ENCODE measurements around the gene PKNOX2.

The PKNOX2 gene

DNA sequence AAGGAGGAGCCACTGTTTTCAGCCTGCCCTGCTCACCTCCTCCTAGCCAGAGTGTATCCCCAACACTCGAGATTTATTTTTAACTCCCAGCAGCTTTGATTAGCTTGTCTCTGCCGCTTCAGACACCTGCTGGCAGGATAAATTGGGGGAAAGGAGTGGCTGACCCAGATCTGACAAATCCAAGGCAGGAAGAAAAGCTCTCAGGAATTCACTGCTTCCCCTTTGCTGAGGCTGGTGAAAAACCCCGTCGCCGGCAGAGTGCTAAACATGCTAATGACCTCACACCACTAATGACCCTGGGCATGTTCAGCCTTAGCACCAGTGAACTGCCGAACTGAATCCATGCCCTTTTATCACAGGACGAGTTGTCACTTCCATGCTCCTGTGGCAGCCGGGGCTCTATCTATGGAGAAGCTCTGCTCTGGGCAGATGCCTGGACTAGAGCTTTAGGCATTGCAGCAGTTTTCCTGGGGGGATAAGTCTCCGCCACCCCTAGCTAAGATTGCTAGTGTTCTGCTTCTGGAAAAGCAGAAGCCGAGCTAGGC lies 279.3 kb downstream of the PKNOX2 start:
- H3K4me1 Mint-ChIP-seq: no peaks in the 10 kb centered on the region
- H3K9me3 Mint-ChIP-seq: no peaks in the 10 kb centered on the region
- CTCF ChIA-PET: interaction anchor here (0.8 to 1.2 kb wide), 3 partner anchors 10 to 37 kb away, joined by 3 to 6 read pairs (median 3); no protein-coding TSS in a partner anchor
- H3K27ac Mint-ChIP-seq: no peak overlapping the region
- no peak for DNase-seq
- no peak overlapping the region for H3K4me3 Mint-ChIP-seq
- peaks cover 46% of the 10 kb centered on the region for H3K27me3 Mint-ChIP-seq
- H3K36me3 Mint-ChIP-seq: no peaks in the 10 kb centered on the region

DNA sequence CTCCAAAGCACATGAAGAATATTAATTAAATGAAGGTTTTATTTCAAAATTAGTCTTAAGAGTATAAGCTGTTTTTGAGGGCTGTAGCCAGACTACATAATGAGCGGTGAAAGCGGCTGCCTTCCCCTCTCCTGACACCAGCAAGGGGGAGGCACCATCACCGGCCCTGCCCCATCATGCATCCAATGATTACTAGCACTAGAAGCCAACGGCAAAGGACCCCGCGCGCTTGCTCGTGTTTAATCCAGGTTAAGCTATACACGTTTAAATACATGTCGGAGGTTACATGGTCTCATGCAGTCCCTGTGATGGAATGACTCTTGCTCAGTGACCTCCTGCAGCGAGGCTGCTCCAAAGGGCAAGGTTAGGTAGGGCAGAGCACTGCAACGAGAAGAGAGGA lies 281.2 kb downstream of the PKNOX2 start:
- Mint-ChIP-seq H3K4me3 (no peak overlapping the region), H3K9me3 (no peaks in the 10 kb centered on the region), H3K27ac (no peak overlapping the region), H3K4me1 (no peaks in the 10 kb centered on the region), H3K27me3 (peaks cover 31% of the 10 kb centered on the region), H3K36me3 (no peaks in the 10 kb centered on the region)
- no peak for DNase-seq
- CTCF ChIA-PET: no interaction called here

DNA sequence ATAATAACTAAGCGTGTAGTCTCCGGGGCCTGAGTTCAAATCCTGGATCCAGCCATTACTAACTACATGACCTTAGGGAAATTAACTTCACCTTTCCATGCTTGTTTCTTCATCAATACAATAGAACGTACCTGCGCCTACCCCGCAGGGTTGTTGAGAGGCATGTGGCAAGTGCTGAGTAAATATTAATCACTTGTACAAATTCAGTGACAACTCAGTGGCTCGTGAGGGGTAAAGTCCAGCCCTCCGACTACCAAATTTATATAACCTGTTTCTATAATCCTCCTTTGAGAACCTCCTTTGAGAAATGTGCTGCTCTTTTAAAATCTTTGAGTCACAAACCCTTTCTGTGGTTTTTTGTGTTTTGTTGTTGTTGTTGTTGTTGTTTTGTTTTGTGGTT lies 281.7 kb downstream of the PKNOX2 start:
- DNase-seq: no peak
- Mint-ChIP-seq H3K27ac (no peak overlapping the region), H3K4me1 (no peaks in the 10 kb centered on the region), H3K4me3 (no peak overlapping the region), H3K36me3 (no peaks in the 10 kb centered on the region), H3K9me3 (no peaks in the 10 kb centered on the region), H3K27me3 (peaks cover 25% of the 10 kb centered on the region)
- CTCF ChIA-PET: no interaction called here

DNA sequence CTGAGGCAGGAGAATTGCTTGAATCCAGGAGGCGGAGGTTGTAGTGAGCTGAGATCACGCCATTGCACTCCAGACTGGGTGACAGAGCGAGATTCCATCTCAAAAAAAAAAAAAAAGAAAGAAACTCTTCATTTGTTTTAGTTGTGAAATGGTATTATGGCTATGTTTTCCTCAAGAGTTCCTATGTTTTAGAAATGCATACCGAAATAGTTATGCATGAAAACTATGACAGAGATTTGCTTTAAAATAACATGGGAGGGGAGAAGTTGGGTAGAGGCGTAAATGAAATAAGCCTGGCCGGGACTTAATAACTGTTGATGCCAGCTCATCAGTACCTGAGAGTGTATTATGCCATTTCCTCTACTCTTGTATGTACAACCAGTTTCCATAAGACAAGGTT lies 283.2 kb downstream of the PKNOX2 start:
- H3K4me1 Mint-ChIP-seq: no peaks in the 10 kb centered on the region
- CTCF ChIA-PET: interaction anchor here (0.9 kb wide), 1 partner anchor 13 kb away, joined by 3 read pairs; no protein-coding TSS in a partner anchor

DNA sequence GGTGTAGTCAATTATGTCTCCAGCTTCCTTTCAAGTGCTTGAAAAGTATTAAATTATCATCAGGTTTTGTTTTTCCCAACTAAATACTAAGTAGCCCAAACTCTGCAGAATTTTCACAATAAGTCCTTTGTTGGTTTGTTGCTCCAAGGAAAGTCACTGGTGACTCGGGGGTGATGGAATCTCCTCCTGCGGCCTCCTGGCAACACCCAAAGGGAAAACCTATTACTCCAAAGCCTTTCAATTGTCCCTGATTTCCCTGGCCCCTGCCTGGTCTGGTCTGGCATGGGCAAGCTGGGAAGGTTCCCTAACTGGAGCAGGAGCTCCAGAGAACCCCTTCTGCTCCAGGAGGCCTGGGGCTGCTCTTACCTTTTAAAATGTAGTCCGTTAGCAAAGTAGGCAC lies 283.6 kb downstream of the PKNOX2 start:
- CTCF ChIA-PET: interaction anchor here (0.9 kb wide), 1 partner anchor 13 kb away, joined by 3 read pairs; no protein-coding TSS in a partner anchor
- no peak for DNase-seq
- no peak overlapping the region for H3K4me3 Mint-ChIP-seq
- H3K27me3 Mint-ChIP-seq: peaks cover 19% of the 10 kb centered on the region
- no peak overlapping the region for H3K27ac Mint-ChIP-seq
- H3K4me1 Mint-ChIP-seq: no peaks in the 10 kb centered on the region
- H3K36me3 Mint-ChIP-seq: no peaks in the 10 kb centered on the region
- H3K9me3 Mint-ChIP-seq: no peaks in the 10 kb centered on the region

More for the DNA sequence above, 283.2 kb downstream of the PKNOX2 start:
- no peaks in the 10 kb centered on the region for H3K9me3 Mint-ChIP-seq
- no peaks in the 10 kb centered on the region for H3K36me3 Mint-ChIP-seq
- H3K27ac Mint-ChIP-seq: no peak overlapping the region
- no peak for DNase-seq
- no peak overlapping the region for H3K4me3 Mint-ChIP-seq
- peaks cover 19% of the 10 kb centered on the region for H3K27me3 Mint-ChIP-seq

DNA sequence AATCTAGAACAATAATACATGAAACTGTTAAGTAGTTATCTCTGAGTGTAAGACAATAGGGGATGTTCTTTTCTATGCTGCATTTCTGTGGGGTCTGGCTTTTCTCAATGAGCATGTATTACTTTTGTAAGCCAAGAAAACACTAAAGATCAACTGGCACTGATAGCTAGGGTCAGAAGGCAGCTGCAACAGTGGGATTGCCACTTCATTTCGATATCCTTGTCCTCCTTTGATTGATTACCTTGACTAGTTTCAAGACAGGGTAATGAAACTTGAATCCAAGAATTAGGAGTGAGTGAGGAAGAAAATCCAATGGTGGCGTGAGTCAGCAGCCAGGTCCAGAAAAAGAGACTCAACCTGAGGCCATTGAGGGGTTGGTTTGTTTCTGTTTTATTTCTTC lies 285.0 kb downstream of the PKNOX2 start:
- CTCF ChIA-PET: no interaction called here
- no peaks in the 10 kb centered on the region for H3K36me3 Mint-ChIP-seq

DNA sequence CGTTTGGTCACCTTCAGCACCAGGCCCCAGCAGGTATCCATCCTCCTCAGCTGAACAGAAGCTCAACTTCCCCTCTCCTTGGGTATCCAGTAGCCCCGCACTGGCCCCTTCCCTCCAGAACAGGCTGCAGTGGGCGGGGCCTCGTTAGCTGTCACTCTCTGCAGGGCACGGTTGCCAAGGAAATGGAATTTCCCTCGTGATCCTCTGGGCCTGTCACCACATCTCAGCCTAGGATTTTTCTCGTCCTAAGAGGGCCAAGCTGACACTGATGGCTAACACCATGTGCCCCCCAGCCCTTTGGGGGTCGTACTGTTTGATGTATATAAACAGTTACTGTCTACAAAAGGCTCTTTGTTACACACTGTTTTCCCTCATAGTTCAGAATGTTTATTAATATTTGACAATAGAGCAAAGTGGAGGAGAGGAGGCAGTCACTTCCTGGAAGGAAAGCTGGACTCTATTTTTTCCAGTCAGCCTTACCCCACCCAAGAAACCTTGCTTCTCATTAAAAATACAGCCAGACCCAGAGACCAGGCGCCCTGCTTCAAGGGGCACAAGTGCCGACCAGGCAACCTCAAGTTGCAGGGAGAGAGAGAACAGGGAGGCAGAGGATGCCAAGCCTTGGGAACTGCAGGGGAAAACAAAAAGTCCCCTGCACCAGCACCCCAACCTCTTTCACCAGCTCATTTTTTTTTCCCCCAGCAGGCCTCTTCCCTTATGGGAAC lies 287.0 kb downstream of the PKNOX2 start:
- Mint-ChIP-seq H3K4me3 (no peak overlapping the region), H3K36me3 (no peaks in the 10 kb centered on the region), H3K4me1 (no peaks in the 10 kb centered on the region), H3K9me3 (no peaks in the 10 kb centered on the region), H3K27ac (no peak overlapping the region), H3K27me3 (peaks cover 10% of the 10 kb centered on the region)
- CTCF ChIA-PET: interaction anchor here (1.2 to 3.1 kb wide), 4 partner anchors 10 to 379 kb away, joined by 3 to 14 read pairs (median 9); no protein-coding TSS in a partner anchor
- no peak for DNase-seq

More for the DNA sequence above, 285.0 kb downstream of the PKNOX2 start:
- H3K4me1 Mint-ChIP-seq: no peaks in the 10 kb centered on the region
- H3K9me3 Mint-ChIP-seq: no peaks in the 10 kb centered on the region
- no peak overlapping the region for H3K27ac Mint-ChIP-seq
- no peak overlapping the region for H3K4me3 Mint-ChIP-seq
- peaks cover 9% of the 10 kb centered on the region for H3K27me3 Mint-ChIP-seq
- no peak for DNase-seq

DNA sequence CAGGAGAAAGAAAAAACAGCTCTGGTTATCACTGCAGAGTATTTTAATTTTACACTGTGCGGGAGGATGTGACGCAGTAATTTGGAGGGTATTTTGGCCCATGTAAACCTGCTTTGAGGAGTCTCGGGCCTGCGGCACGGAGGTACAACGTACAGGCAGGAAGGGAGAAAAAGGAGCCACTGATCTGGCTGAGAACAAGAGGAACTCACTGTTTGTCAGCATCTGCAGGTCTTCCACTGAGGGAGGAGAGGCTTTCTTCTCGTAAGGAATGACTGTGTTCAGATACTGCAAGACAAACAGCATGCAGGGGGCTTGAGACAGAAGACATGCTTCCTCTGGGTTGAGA lies 287.5 kb downstream of the PKNOX2 start:
- Mint-ChIP-seq H3K36me3 (no peaks in the 10 kb centered on the region), H3K27ac (no peak overlapping the region), H3K4me1 (no peaks in the 10 kb centered on the region), H3K9me3 (no peaks in the 10 kb centered on the region), H3K27me3 (peaks cover 10% of the 10 kb centered on the region), H3K4me3 (no peak overlapping the region)
- DNase-seq: no peak
- CTCF ChIA-PET: interaction anchor here (1.2 to 3.1 kb wide), 5 partner anchors 9 to 378 kb away, joined by 3 to 14 read pairs (median 8); no protein-coding TSS in a partner anchor

DNA sequence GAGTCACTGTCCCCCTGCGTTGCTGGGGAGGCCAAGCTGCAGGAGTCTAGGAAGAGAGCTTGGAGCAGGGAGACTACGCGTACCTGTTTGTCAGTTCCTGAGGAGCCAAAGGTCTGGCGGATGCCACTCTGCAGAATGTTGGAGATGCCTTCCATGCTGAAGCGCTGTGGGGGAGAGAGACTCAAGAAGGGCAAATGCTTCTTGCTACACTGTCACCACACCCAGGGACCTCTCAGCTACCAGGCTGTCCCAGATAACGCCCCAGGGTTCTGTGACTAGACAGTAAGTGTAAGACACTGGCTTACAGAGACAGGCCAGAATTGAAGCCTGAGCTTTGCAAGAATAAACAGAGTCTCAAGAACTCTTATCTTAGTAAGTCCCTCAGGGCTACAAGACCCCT lies 289.5 kb downstream of the PKNOX2 start:
- H3K27me3 Mint-ChIP-seq: peaks cover 6% of the 10 kb centered on the region
- CTCF ChIA-PET: interaction anchor here (0.5 to 3.1 kb wide), 6 partner anchors 7 to 99 kb away, joined by 3 to 14 read pairs (median 3); no protein-coding TSS in a partner anchor
- H3K4me1 Mint-ChIP-seq: no peaks in the 10 kb centered on the region
- no peak overlapping the region for H3K4me3 Mint-ChIP-seq
- no peak for DNase-seq
- no peaks in the 10 kb centered on the region for H3K9me3 Mint-ChIP-seq
- H3K36me3 Mint-ChIP-seq: no peaks in the 10 kb centered on the region
- H3K27ac Mint-ChIP-seq: no peak overlapping the region

DNA sequence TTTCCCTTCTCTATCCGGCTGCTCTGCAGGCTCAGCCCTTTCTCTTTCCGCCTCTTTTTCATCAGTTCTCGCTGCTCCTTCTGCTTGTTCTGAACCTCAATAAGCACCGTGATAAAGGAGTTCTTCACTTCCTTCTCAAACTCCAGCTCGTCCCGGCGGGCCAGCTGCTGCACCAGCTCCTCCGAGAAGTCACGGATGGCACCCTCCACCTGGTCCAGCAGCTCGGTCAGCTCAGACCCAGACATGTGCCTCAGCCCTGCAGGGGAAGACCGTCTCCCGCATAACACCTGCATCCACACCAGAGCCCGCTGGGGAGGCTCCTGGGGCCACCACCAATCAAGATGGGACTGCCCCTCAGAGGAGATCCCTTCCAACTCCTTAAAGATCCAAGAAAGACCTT lies 291.3 kb downstream of the PKNOX2 start:
- Mint-ChIP-seq H3K27me3 (peaks cover 10% of the 10 kb centered on the region), H3K27ac (no peak overlapping the region), H3K9me3 (no peaks in the 10 kb centered on the region), H3K36me3 (no peaks in the 10 kb centered on the region), H3K4me1 (no peaks in the 10 kb centered on the region), H3K4me3 (no peak overlapping the region)
- no peak for DNase-seq
- CTCF ChIA-PET: no interaction called here

DNA sequence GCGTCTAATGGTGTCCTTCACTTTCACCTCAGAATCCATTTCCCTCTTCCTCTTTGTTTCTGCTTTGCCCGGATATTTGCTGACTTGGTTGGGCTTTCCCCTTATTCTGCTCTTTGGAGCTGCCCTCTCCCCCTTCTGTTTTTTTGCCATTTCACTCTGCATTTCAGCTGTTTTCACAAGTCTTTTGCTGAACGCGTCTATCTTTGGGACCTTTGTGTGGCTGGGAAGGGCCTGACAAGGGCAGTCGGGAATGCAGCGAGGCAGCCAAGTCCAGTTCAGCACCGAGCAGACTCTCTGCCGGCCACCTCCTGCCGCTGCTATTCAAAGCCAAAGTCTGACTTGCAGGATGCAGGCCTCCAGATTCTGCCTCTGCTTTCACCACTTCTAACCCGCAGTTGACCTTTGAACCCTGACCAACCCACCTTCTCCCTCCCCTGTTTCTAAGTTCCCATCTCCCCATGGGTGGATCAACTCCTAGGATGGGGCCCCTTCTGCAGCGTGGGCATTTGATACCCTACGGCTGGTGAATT lies 293.3 kb downstream of the PKNOX2 start:
- CTCF ChIA-PET: no interaction called here
- peaks cover 10% of the 10 kb centered on the region for H3K27me3 Mint-ChIP-seq
- H3K4me3 Mint-ChIP-seq: no peak overlapping the region
- no peak overlapping the region for H3K27ac Mint-ChIP-seq
- no peaks in the 10 kb centered on the region for H3K4me1 Mint-ChIP-seq
- DNase-seq: no peak
- H3K9me3 Mint-ChIP-seq: no peaks in the 10 kb centered on the region
- H3K36me3 Mint-ChIP-seq: no peaks in the 10 kb centered on the region

DNA sequence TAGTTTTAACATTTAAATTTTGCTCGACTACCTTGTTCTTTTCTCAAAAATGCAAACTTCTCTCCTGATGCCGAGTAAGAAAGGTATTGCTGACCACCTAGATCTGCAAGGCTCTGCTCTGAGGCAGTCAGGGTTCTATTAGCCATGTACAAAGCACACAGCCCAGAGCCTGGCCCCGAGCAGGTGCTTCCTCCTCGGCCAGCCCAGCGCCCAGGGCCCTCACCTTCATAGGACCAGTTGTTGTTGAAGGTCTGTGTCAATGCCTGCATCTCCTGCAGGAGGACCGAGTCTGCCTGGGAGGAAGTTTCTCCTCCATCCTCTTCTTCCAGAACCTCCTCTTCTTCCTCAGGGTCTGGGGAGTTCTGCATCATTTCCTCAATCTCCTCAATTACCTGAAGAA lies 295.7 kb downstream of the PKNOX2 start:
- Mint-ChIP-seq H3K27ac (no peak overlapping the region), H3K4me3 (no peak overlapping the region), H3K27me3 (peaks cover 12% of the 10 kb centered on the region), H3K36me3 (no peaks in the 10 kb centered on the region), H3K9me3 (no peaks in the 10 kb centered on the region), H3K4me1 (no peaks in the 10 kb centered on the region)
- DNase-seq: no peak
- CTCF ChIA-PET: interaction anchor here (2.2 kb wide), 1 partner anchor 8 kb away, joined by 14 read pairs; no protein-coding TSS in a partner anchor

DNA sequence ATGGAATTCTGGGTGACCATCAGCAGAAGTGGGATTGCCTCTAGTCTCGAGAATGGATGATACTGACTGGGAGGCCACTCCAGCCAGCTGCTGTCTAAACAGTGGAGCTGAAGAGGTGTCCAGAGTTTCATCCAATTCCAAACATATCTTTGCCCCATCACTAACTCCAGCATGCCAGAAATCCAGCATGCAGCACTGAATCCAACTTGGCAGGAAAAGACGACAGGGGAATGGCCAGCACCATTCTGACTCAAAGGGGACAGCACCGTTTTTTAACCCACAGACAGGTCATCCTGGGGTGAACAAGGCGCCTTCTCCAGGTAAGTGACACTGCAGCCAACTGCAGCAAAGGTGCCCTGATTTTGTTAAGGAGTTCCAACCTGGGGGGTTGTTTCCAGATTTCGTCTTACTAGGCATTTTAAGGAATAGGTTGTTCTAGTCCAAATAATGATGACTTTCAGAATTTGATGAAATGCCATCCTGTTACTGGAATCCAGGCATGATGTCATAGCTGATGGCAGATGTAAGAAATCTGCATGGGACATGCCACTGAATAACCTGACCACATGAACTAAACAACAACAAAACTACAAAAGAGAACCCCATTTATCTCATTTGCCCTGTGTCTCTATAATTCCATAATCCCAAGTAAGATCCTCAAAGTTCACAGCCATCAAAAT lies 299.2 kb downstream of the PKNOX2 start:
- H3K27me3 Mint-ChIP-seq: peaks cover 14% of the 10 kb centered on the region
- no peak overlapping the region for H3K27ac Mint-ChIP-seq
- DNase-seq: no peak
- CTCF ChIA-PET: interaction anchor here (0.9 to 1.5 kb wide), 2 partner anchors 11 to 34 kb away, joined by 3 read pairs; no protein-coding TSS in a partner anchor
- H3K4me3 Mint-ChIP-seq: no peak overlapping the region
- H3K36me3 Mint-ChIP-seq: no peaks in the 10 kb centered on the region
- H3K4me1 Mint-ChIP-seq: no peaks in the 10 kb centered on the region
- no peaks in the 10 kb centered on the region for H3K9me3 Mint-ChIP-seq

DNA sequence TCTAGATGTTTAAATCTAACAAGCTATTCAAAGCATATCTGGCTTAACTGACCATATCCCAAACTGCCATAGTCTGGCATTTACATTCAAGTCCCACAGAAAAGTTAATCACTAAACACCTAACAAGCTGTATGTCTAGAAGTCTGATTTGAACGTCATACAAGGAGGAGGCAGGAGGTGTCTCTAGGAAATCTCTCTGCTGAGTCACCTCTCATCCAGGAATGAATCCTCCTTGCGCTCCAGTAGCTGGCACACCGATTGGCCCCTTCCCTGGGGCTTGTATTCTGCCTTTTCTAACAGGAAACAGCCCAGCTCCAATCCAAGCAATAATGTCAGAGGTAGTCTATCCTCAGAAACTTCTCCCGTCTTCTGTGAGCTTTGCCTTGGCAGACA lies 299.7 kb downstream of the PKNOX2 start:
- peaks cover 14% of the 10 kb centered on the region for H3K27me3 Mint-ChIP-seq
- CTCF ChIA-PET: interaction anchor here (0.9 to 1.5 kb wide), 2 partner anchors 12 to 35 kb away, joined by 3 read pairs; no protein-coding TSS in a partner anchor

More for the DNA sequence above, 299.7 kb downstream of the PKNOX2 start:
- DNase-seq: no peak
- H3K4me1 Mint-ChIP-seq: no peaks in the 10 kb centered on the region
- no peaks in the 10 kb centered on the region for H3K36me3 Mint-ChIP-seq
- H3K4me3 Mint-ChIP-seq: no peak overlapping the region
- H3K9me3 Mint-ChIP-seq: no peaks in the 10 kb centered on the region
- no peak overlapping the region for H3K27ac Mint-ChIP-seq
